Measurements from ENCODE around the gene NFASC.

Gene NFASC

DNA sequence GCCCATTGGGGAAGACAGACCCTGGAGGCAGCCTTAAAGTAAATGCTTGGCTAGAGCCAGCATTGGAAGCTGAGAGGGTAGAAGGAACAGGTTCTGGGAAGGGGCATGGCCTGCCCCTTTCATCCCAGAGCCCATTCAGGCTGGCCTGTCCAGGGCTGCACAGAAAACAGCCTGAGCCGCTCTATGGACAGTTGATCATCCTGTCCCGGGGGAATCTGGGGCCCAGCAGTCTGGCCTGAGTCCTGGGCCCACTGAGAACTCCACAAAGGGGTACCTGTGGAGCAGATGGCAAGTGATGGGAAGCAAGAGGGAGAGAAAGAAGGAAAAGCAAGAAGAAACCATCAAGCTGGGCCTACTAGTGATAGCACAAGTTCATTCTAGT lies 200.4 kb downstream of the NFASC start:
- DNase-seq: no peak

DNA sequence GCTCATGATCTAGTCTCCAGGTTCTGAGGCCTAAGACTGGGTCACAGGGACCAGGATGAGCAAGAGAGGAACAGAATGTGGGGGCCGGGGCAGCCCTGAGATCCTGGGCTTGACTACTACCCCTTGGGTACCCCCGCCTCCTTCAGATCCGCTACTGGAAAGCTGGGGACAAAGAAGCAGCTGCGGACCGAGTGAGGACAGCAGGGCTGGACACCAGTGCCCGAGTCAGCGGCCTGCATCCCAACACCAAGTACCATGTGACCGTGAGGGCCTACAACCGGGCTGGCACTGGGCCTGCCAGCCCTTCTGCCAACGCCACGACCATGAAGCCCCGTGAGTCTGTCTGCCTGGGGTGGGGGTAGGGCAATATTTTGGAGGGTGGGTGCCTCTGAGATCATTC lies 201.1 kb downstream of the NFASC start:
- no peak for DNase-seq

DNA sequence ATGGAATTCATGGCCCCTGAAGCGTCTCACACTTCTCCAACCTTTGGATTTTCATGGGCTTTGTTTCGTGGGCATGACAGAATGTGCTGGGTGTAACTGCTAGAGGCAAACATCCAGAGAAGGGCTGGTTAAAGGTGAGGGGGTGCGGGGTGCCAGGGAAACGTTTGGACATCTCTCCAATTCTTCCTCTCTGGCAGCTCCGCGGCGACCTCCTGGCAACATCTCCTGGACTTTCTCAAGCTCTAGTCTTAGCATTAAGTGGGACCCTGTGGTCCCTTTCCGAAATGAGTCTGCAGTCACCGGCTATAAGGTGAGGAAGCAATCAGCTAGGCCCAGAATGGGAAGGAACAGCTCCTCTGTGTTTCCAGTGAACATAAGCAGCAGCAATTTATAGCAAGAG lies 201.6 kb downstream of the NFASC start:
- DNase-seq: no peak

Measured in stimulated activated naive CD4-positive, alpha-beta T cell (primary cell).